Ishikawa (cell line): ENCODE data around the gene TRPC3.

Experiments
- CEBPB ChIP-seq: IDR thresholded peaks from 2 replicates; pipeline ENCODE4 v1.6.1; 2012
- RAD21 ChIP-seq: IDR thresholded peaks from 2 replicates; pipeline ENCODE4 v1.6.1; 2012; ENCODE audit warnings: low read depth

DNA sequence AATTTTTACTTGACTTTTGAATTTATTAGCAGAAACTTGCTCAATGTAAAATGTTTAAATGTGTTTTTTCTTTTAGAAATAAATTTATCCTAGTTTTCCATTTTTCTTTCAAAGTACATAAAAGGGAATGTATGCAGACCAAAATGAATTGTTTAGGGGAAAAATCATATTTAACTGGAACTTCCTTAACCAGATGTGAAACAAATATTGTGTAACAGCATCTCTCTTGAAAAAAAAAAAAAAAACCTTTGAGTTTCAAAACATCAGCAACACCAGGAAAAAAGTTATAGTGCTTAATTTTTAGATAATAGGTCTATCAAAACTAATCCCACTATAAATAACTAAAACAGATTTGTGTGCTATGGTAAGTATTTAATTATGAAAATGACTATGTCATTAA lies 113.7 kb downstream of the TRPC3 start:
- no peak for TF ChIP-seq RAD21
- TF ChIP-seq CEBPB = no peak
